Type B pancreatic cell (in vitro differentiated cells): Measurements from ENCODE around the gene SELENOT. TPM values are rescaled to one million over a fixed set of nuclear protein-coding genes. Genes with fewer than 3 reads are reported as not detected.

ENCODE experiments used
- DNase-seq: peaks from one replicate; pipeline ENCODE4 v3.0.0; 2021; ENCODE audit warnings: mixed read lengths; ENCODE audit not compliant: unreplicated experiment; ENCODE audit errors: extremely low spot score
- H3K27ac Mint-ChIP-seq: 2 replicates; pipeline ENCODE4 v1.8.0; 2021; ENCODE audit warnings: mild to moderate bottlenecking, mixed read lengths
- H3K27me3 Mint-ChIP-seq: 2 replicates; pipeline ENCODE4 v1.8.0; 2021; ENCODE audit warnings: mixed read lengths
- H3K36me3 Mint-ChIP-seq: 2 replicates; pipeline ENCODE4 v1.8.0; 2021; ENCODE audit warnings: mixed read lengths
- H3K4me1 Mint-ChIP-seq: one replicate; pipeline ENCODE4 v1.8.0; 2021; ENCODE audit warnings: mixed read lengths; ENCODE audit not compliant: unreplicated experiment
- H3K4me3 Mint-ChIP-seq: 2 replicates; pipeline ENCODE4 v1.8.0; 2021; ENCODE audit warnings: mild to moderate bottlenecking, mixed read lengths
- H3K9me3 Mint-ChIP-seq: 2 replicates; pipeline ENCODE4 v1.8.0; 2021; ENCODE audit warnings: mixed read lengths
- CTCF ChIP-seq: fragments of 200-600 bp; sonication (generic); conservative IDR thresholded peaks from 2 replicates; pipeline ENCODE4 v1.5.0; 2021; ENCODE audit warnings: antibody characterized with exemption, mild to moderate bottlenecking
- total RNA-seq: library from RNA; stranded (reverse); gene quantifications from 2 replicates; pipeline ENCODE4 v1.2.1, GENCODE V29; 2021; ENCODE audit warnings: low replicate concordance

Gene SELENOT
- total RNA-seq, 1 donor from 2014 or later, result 73.8 TPM

GRCh38 chr3:150567328-150567727, 35.8 kb upstream of the SELENOT start:
- no peaks in the 10 kb centered on the region for H3K9me3 Mint-ChIP-seq
- H3K36me3 Mint-ChIP-seq, result peaks cover 27% of the 10 kb centered on the region
- no peak overlapping the region for H3K27ac Mint-ChIP-seq

DNA sequence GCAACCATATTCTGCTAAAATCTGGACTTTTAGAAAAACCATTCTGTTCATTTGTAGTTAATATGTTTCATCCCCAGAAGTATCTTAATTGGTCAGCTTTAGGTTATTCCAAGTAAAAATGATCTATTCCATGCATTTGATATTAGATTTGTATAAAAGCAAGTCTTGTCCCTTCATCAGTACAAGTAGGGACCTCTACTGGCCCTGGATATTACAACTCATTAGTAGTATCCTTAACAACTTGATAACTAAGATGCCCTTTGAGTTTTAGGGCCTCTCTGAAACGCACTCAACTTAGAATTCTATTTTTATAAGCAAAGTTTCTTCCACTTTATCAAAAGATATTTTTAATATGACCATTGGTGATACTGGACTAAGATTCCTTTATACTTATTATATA, 25.3 kb upstream of the SELENOT start:
- peaks cover 23% of the 10 kb centered on the region for H3K36me3 Mint-ChIP-seq
- H3K27me3 Mint-ChIP-seq, result no peaks in the 10 kb centered on the region
- TF ChIP-seq CTCF, result no peak
- H3K9me3 Mint-ChIP-seq, result no peaks in the 10 kb centered on the region
- no peak overlapping the region for H3K4me3 Mint-ChIP-seq
- H3K27ac Mint-ChIP-seq, result no peak overlapping the region
- DNase-seq, result no peak
- no peaks in the 10 kb centered on the region for H3K4me1 Mint-ChIP-seq

More at GRCh38 chr3:150567328-150567727, 35.8 kb upstream of the SELENOT start:
- Mint-ChIP-seq H3K4me3 (no peak overlapping the region), H3K4me1 (no peaks in the 10 kb centered on the region), H3K27me3 (no peaks in the 10 kb centered on the region)
- DNase-seq, result no peak
- TF ChIP-seq CTCF, result no peak

DNA sequence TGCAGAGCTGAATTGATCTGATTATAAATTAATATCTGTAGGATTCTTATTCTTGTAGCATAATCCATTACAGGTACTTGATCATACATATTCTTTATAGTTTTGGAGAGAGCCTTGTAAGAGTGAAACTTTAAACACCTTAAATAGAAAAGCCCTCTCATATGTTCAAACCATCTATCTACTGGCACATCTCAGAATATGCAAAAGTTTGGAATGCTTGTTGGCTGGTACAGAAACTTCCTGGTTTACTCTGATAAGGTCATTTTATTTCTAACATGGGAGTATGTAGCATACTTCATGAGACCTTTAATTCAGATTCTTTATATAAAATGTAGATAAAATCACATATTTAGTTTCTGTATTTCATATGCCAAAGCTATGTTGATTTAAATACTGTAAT, 21.9 kb upstream of the SELENOT start:
- no peak for DNase-seq
- H3K36me3 Mint-ChIP-seq, result peaks cover 26% of the 10 kb centered on the region
- TF ChIP-seq CTCF, result no peak
- no peak overlapping the region for H3K27ac Mint-ChIP-seq
- no peaks in the 10 kb centered on the region for H3K9me3 Mint-ChIP-seq
- H3K27me3 Mint-ChIP-seq, result no peaks in the 10 kb centered on the region
- H3K4me1 Mint-ChIP-seq, result no peaks in the 10 kb centered on the region
- no peak overlapping the region for H3K4me3 Mint-ChIP-seq

DNA sequence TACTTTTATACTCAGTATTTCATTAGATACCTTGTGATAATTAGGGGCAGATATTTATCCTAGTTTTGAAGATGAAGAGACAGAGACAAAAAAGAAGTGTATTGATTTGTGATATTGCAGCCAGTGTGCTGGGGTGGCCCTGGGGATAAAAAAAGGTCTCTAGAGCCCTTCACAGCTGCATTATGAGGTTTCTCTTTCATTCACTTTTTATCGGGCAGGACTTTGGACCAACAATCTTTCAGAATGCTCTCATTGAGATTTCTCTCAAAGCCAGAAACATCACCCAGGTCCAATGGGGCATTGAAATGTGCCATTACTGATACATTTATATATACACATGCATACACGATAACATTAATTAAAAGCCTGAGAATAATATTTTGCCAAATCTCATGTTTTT, 20.5 kb upstream of the SELENOT start:
- DNase-seq, result no peak
- no peak overlapping the region for H3K4me3 Mint-ChIP-seq
- H3K9me3 Mint-ChIP-seq, result no peaks in the 10 kb centered on the region
- H3K27ac Mint-ChIP-seq, result no peak overlapping the region
- TF ChIP-seq CTCF, result no peak
- H3K4me1 Mint-ChIP-seq, result no peaks in the 10 kb centered on the region
- H3K27me3 Mint-ChIP-seq, result no peaks in the 10 kb centered on the region
- peaks cover 17% of the 10 kb centered on the region for H3K36me3 Mint-ChIP-seq

DNA sequence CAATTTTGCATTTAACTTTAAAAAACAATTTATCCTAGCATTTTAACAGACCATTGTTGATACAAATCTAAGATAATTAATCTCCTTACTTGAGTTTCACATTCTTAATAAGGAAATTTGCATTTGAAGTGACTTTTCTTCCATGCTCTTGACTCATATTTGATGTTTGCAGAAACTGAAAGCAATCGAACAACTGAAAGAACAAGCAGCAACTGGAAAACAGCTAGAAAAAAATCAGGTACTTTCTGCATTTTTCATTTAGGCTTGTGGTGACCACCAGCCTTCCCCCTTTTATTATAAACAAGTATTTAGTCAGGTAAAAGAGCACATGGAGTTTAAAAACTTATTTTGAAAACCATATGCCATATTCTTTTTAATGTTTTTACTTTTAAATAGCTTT, 20.1 kb upstream of the SELENOT start:
- H3K4me3 Mint-ChIP-seq, result no peak overlapping the region
- no peak for TF ChIP-seq CTCF
- H3K27ac Mint-ChIP-seq, result no peak overlapping the region
- H3K27me3 Mint-ChIP-seq, result no peaks in the 10 kb centered on the region
- H3K4me1 Mint-ChIP-seq, result no peaks in the 10 kb centered on the region
- H3K36me3 Mint-ChIP-seq, result peaks cover 13% of the 10 kb centered on the region
- H3K9me3 Mint-ChIP-seq, result no peaks in the 10 kb centered on the region
- DNase-seq, result no peak
